Ishikawa (cell line): Measurements from ENCODE around the gene FOXQ1.

Experiments
- CEBPB ChIP-seq: IDR thresholded peaks from 2 replicates; pipeline ENCODE4 v1.6.1; 2012
- NFIC ChIP-seq: IDR thresholded peaks from 2 replicates; pipeline ENCODE4 v1.6.1; 2012
- REST ChIP-seq: IDR thresholded peaks from 2 replicates; pipeline ENCODE4 v1.6.1; 2012; ENCODE audit warnings: low read depth, mild to moderate bottlenecking

GRCh38 chr6:1348675-1349074, 36.8 kb downstream of the FOXQ1 start:
- TF ChIP-seq CEBPB (no peak), REST (no peak), NFIC (no peak)
